ENCODE results near the gene SPATA3.

SPATA3 gene

GRCh38 chr2:231051116-231051515, 55.2 kb downstream of the SPATA3 start:
- DNase-seq = no peak

GRCh38 chr2:231052494-231053451, 56.9 kb downstream of the SPATA3 start:
- peak; percentile 55 for DNase-seq

GRCh38 chr2:231053846-231054245, 57.9 kb downstream of the SPATA3 start:
- DNase-seq = no peak

GRCh38 chr2:231056453-231057416, 60.8 kb downstream of the SPATA3 start, which contains the start of gene PSMD1:
TSS of gene PSMD1 (plus strand) at chr2:231056867. CDS start at chr2:231057026, 159 bp downstream.
- DNase-seq = peak; percentile 55

GRCh38 chr2:231057590-231057989, 61.7 kb downstream of the SPATA3 start:
- no peak for DNase-seq

Measured in NCI-H1048 (cell line).